B cell (primary cell): ENCODE data around the gene PWWP2B. TPM values are rescaled to one million over a fixed set of nuclear protein-coding genes. Genes with fewer than 3 reads are reported as not detected.

Experiments used
- ATAC-seq: fragments of 200-7000 bp; cut with Tn5 transposase; one replicate; pipeline ENCODE4 v1.10.0; 2021; ENCODE audit warnings: low read depth, mild to moderate bottlenecking, moderate number of reproducible peaks, moderate library complexity
- CTCF ChIA-PET: fragments of 350-600 bp; sonication (Branson Sonifier 250); formaldehyde crosslinking; loops from one replicate; lab custom pipeline; 2021; ENCODE audit warnings: antibody characterized with exemption, inconsistent platforms; lab: Charles Lee
- POLR2A ChIA-PET: fragments of 350-600 bp; sonication (Branson Sonifier 250); formaldehyde crosslinking; loops from one replicate; lab custom pipeline; 2021; ENCODE audit warnings: antibody characterized with exemption; lab: Charles Lee
- DNase-seq: peaks from one replicate; pipeline ENCODE4 v3.0.0; 2013
- H2AFZ ChIP-seq: 2 replicates; pipeline ENCODE4 v1.6.1; 2012; ENCODE audit warnings: mild to moderate bottlenecking, low read depth, low read length; ENCODE audit not compliant: insufficient read depth, poor library complexity, severe bottlenecking
- H3K27ac ChIP-seq, 2 donors: 1 replicate in 1 of 2; 2 replicates in 1 of 2; pipeline ENCODE4 v1.5.1; 2012 to 2013; ENCODE audit warnings: low read length in 2 of 2, mild to moderate bottlenecking in 2 of 2, moderate library complexity in 1 of 2
- H3K27me3 ChIP-seq, 4 experiments: fragments of 200-600 bp in 1 of 4; sonication (generic) in 1 of 4; replicated peaks in 1 of 4; 1 replicate in 2 of 4; 2 replicates in 2 of 4; pipeline versions ENCODE4 v1.6.1 to v1.7.0; 2013 to 2016; ENCODE audit warnings: low read length in 3 of 4, mild to moderate bottlenecking in 2 of 4, mixed read lengths in 1 of 4, moderate library complexity in 1 of 4; ENCODE audit not compliant: insufficient read depth in 4 of 4, control insufficient read depth in 3 of 4; ENCODE audit errors: control extremely low read depth in 1 of 4
- H3K36me3 ChIP-seq, 2 experiments: replicated peaks in 1 of 2; 1 replicate in 1 of 2; 2 replicates in 1 of 2; pipeline versions ENCODE4 v1.6.1 to v1.7.1; 2013; ENCODE audit warnings: low read length in 1 of 2; ENCODE audit not compliant: insufficient read depth in 2 of 2, control insufficient read depth in 1 of 2; ENCODE audit errors: control extremely low read depth in 1 of 2, extremely low read depth in 1 of 2
- H3K4me1 ChIP-seq, 2 donors: fragments of 200-600 bp in 1 of 2; sonication (generic) in 1 of 2; 1 replicate in 1 of 2; 2 replicates in 1 of 2; pipeline versions ENCODE4 v1.5.1 to v1.6.1; 2013 to 2017; ENCODE audit warnings: low read length in 2 of 2; ENCODE audit not compliant: control insufficient read depth in 2 of 2, insufficient read depth in 2 of 2
- H3K4me2 ChIP-seq: replicated peaks from 2 replicates; pipeline ENCODE3; 2012; ENCODE audit warnings: mild to moderate bottlenecking, low read depth, low read length; ENCODE audit not compliant: poor library complexity, severe bottlenecking
- H3K4me3 ChIP-seq, 5 experiments: fragments of 200-600 bp in 1 of 5; sonication (generic) in 1 of 5; 1 replicate in 3 of 5; 2 replicates in 2 of 5; pipeline versions ENCODE4 v1.5.1 to v1.7.0; 2011 to 2016; ENCODE audit warnings: low read length in 4 of 5, mild to moderate bottlenecking in 4 of 5, low read depth in 2 of 5, control low read depth in 1 of 5, moderate library complexity in 1 of 5; ENCODE audit not compliant: insufficient read depth in 1 of 5; ENCODE audit errors: control extremely low read depth in 1 of 5, extremely low read depth in 1 of 5
- H3K79me2 ChIP-seq: fragments of 200-600 bp; sonication (generic); one replicate; pipeline ENCODE4 v1.6.0; 2016; ENCODE audit warnings: low read length; ENCODE audit not compliant: control insufficient read depth, insufficient read depth
- H3K9ac ChIP-seq: fragments of 200-600 bp; sonication (generic); 2 replicates; pipeline ENCODE4 v1.6.1; 2017; ENCODE audit warnings: mild to moderate bottlenecking, low read length, moderate library complexity
- H3K9me3 ChIP-seq, 3 donors: one replicate each; pipeline versions ENCODE4 v1.6.1 to v1.7.1; 2013; ENCODE audit warnings: low read length in 2 of 3; ENCODE audit not compliant: control insufficient read depth in 2 of 3, insufficient read depth in 1 of 3; ENCODE audit errors: control extremely low read depth in 1 of 3
- H4K20me1 ChIP-seq: 2 replicates; pipeline ENCODE4 v1.6.0; 2012; ENCODE audit warnings: mild to moderate bottlenecking, low read length; ENCODE audit not compliant: insufficient read depth, control insufficient read depth, poor library complexity, severe bottlenecking
- H3K27ac Mint-ChIP-seq: one replicate; pipeline ENCODE4 v1.8.0; 2021; ENCODE audit warnings: mixed read lengths
- H3K27me3 Mint-ChIP-seq: one replicate; pipeline ENCODE4 v1.8.0; 2021; ENCODE audit warnings: mixed read lengths
- H3K4me1 Mint-ChIP-seq: one replicate; pipeline ENCODE4 v1.8.0; 2021; ENCODE audit warnings: mixed read lengths
- H3K4me3 Mint-ChIP-seq: one replicate; pipeline ENCODE4 v1.8.0; 2021; ENCODE audit warnings: mixed read lengths
- H3K9me3 Mint-ChIP-seq: one replicate; pipeline ENCODE4 v1.8.0; 2022; ENCODE audit warnings: mixed read lengths; ENCODE audit not compliant: insufficient read depth
- CTCF ChIP-seq: fragments of 200-600 bp; IDR thresholded peaks from one replicate; pipeline ENCODE4 v1.8.0; 2022; ENCODE audit warnings: antibody characterized with exemption, mild to moderate bottlenecking
- EZH2 ChIP-seq: IDR thresholded peaks from 2 replicates; pipeline ENCODE4 v1.6.1; 2012; ENCODE audit warnings: borderline replicate concordance, low read depth, mild to moderate bottlenecking, moderate library complexity, low read length; ENCODE audit not compliant: insufficient read depth, poor library complexity, severe bottlenecking
- WGBS: methylation state at CpG from one replicate; pipeline ENCODE4 v1.1.5; 2013; ENCODE audit warnings: missing lambda C conversion rate; ENCODE audit not compliant: insufficient coverage; 5-methylcytosine and 5-hydroxymethylcytosine counted together
- intact Hi-C: fragments of 100-400 bp; cut with micrococcal nuclease; formaldehyde crosslinking; loops from one replicate; pipeline ENCODE4 v1.10.0; 2022
- polyA plus RNA-seq: library from polyadenylated mRNA; depleted of rRNA; stranded (reverse); fragments of >200 nt; gene quantifications from 2 replicates; pipeline ENCODE4 v1.2.3, GENCODE V29; 2012
- total RNA-seq, 2 donors: library from RNA; stranded (reverse); fragments of 120-200 nt in 1 of 2; gene quantifications; 1 replicate in 1 of 2; 2 replicates in 1 of 2; pipeline versions ENCODE4 v1.2.3 to v1.2.4, GENCODE V29; 2013 to 2022

Gene PWWP2B
- total and polyA plus RNA-seq, 2 donors (not counting 1 experiment from before 2014, with no cell fraction given): 13.6 to 34.4 TPM

- Mint-ChIP-seq H3K9me3 (no peaks in the 10 kb centered on the region), H3K27me3 (no peaks in the 10 kb centered on the region), H3K27ac (peak overlapping the region; percentile 56), H3K4me1 (peaks cover 22% of the 10 kb centered on the region), H3K4me3 (no peak overlapping the region)
- Histone ChIP-seq H3K27me3 (no peaks in the 10 kb centered on the region), H3K9me3 (peaks cover 0 to 7% (median 0%) of the 10 kb centered on the region in 3 donors), H3K9ac (no peak overlapping the region), H3K27ac (no peak overlapping the region), H2AFZ (no peak overlapping the region), H3K4me3 (no peak overlapping the region), H3K79me2 (no peaks in the 10 kb centered on the region), H3K36me3 (no peaks in the 10 kb centered on the region), H3K4me2 (no peak overlapping the region), H4K20me1 (no peaks in the 10 kb centered on the region), H3K4me1 (peaks cover 15 to 33% of the 10 kb centered on the region in 2 donors)
- DNase-seq (no peak), ATAC-seq (peak; percentile 63)
- intact Hi-C loops: no loop called here
- WGBS: 52% methylated on average over 16 of the region's 19 CpGs
- TF ChIP-seq EZH2: no peak
- TF ChIP-seq CTCF: no peak
- POLR2A ChIA-PET: interaction anchor here (1.0 to 1.7 kb wide), 3 partner anchors 8 to 17 kb away, joined by 3 to 6 read pairs (median 4); no protein-coding TSS in a partner anchor
- CTCF ChIA-PET: interaction anchor here (1.3 kb wide), 1 partner anchor 15 kb away, joined by 6 read pairs; no protein-coding TSS in a partner anchor
These were observed 41.4 kb downstream of the PWWP2B start for GRCh38 chr10:132438091-132439024.

GRCh38 chr10:132439025-132439388, 42.0 kb downstream of the PWWP2B start:
- intact Hi-C loops: no loop called here
- CTCF ChIA-PET: interaction anchor here (1.3 kb wide), 1 partner anchor 16 kb away, joined by 6 read pairs; no protein-coding TSS in a partner anchor
- H3K9me3 ChIP-seq: peaks cover 0 to 7% (median 0%) of the 10 kb centered on the region in 3 donors
- ATAC-seq (no peak), DNase-seq (no peak)
- H3K27me3 ChIP-seq: no peaks in the 10 kb centered on the region
- WGBS: 83% methylated on average over 6 of the region's 6 CpGs
- Mint-ChIP-seq H3K27ac (no peak overlapping the region), H3K27me3 (no peaks in the 10 kb centered on the region), H3K4me1 (peaks cover 24% of the 10 kb centered on the region), H3K4me3 (no peak overlapping the region), H3K9me3 (no peaks in the 10 kb centered on the region)
- TF ChIP-seq EZH2: no peak
- no peak for TF ChIP-seq CTCF
- no peak overlapping the region for H2AFZ ChIP-seq
- peaks cover 18 to 37% of the 10 kb centered on the region in 2 donors for H3K4me1 ChIP-seq
- H3K4me3 ChIP-seq: no peak overlapping the region
- H3K36me3 ChIP-seq: no peaks in the 10 kb centered on the region
- no peak overlapping the region for H3K4me2 ChIP-seq
- no peaks in the 10 kb centered on the region for H4K20me1 ChIP-seq
- POLR2A ChIA-PET: interaction anchor here (1.7 kb wide), 1 partner anchor 14 kb away, joined by 4 read pairs; no protein-coding TSS in a partner anchor
- H3K27ac ChIP-seq: no peak overlapping the region
- no peak overlapping the region for H3K9ac ChIP-seq
- H3K79me2 ChIP-seq: no peaks in the 10 kb centered on the region
